D341Med (cell line): ENCODE results near the gene FBXO44.
A peak's percentile ranks its signal among the peaks of the same experiment; 100 is the strongest.
"Not testable (repeated sequence)": the region's sequence is repeated elsewhere in the genome, so short reads cannot be mapped to it uniquely, and the experiment has no call there.

ENCODE experiments used
- DNase-seq: peaks from one replicate; pipeline ENCODE4 v3.0.0; 2012; ENCODE audit warnings: low spot score

FBXO44 gene

GRCh38 chr1:11654137-11654938 lies at the start of gene FBXO44, which contains the start of gene FBXO2:
Gene FBXO44 (plus strand): TSS chr1:11654877. CDS start chr1:11655836, 959 bp downstream.
Gene FBXO2 (minus strand): TSS chr1:11654429. CDS start chr1:11654340, 89 bp downstream.
- peak; percentile 87 for DNase-seq

GRCh38 chr1:11606775-11607174 lies 47.9 kb upstream of the FBXO44 start:
- no peak for DNase-seq

- DNase-seq = not testable (repeated sequence)
Measured at GRCh38 chr1:11608596-11609130, 46.0 kb upstream of the FBXO44 start.

- DNase-seq = not testable (repeated sequence)
Measured at GRCh38 chr1:11609378-11609777, 45.3 kb upstream of the FBXO44 start.

GRCh38 chr1:11610629-11611180 lies 44.0 kb upstream of the FBXO44 start:
- DNase-seq = no peak

- DNase-seq = no peak
Measured at GRCh38 chr1:11611638-11612327, 42.9 kb upstream of the FBXO44 start.

- DNase-seq = no peak
Measured at GRCh38 chr1:11613347-11613746, 41.3 kb upstream of the FBXO44 start.

- DNase-seq = no peak
Measured at GRCh38 chr1:11615090-11615489, 39.6 kb upstream of the FBXO44 start.

- no peak for DNase-seq
Measured at GRCh38 chr1:11616766-11617165, 37.9 kb upstream of the FBXO44 start.

- no peak for DNase-seq
Measured at GRCh38 chr1:11617314-11617713, 37.4 kb upstream of the FBXO44 start.

GRCh38 chr1:11617741-11618140 lies 36.9 kb upstream of the FBXO44 start:
- DNase-seq = no peak

- no peak for DNase-seq
Measured at GRCh38 chr1:11620405-11620804, 34.3 kb upstream of the FBXO44 start.

GRCh38 chr1:11620924-11621323 lies 33.8 kb upstream of the FBXO44 start:
- DNase-seq = no peak

- DNase-seq = no peak
Measured at GRCh38 chr1:11622398-11622797, 32.3 kb upstream of the FBXO44 start.

- DNase-seq = no peak
Measured at GRCh38 chr1:11623702-11624101, 31.0 kb upstream of the FBXO44 start.

- DNase-seq = no peak
Measured at GRCh38 chr1:11626551-11626950, 28.1 kb upstream of the FBXO44 start.

- no peak for DNase-seq
Measured at GRCh38 chr1:11628767-11629166, 25.9 kb upstream of the FBXO44 start.

GRCh38 chr1:11629184-11630016 lies 25.3 kb upstream of the FBXO44 start:
- no peak for DNase-seq

GRCh38 chr1:11634365-11635192 lies 20.1 kb upstream of the FBXO44 start:
- DNase-seq = no peak

- DNase-seq = no peak
Measured at GRCh38 chr1:11638121-11638520, 16.6 kb upstream of the FBXO44 start.

- no peak for DNase-seq
Measured at GRCh38 chr1:11639372-11639771, 15.3 kb upstream of the FBXO44 start.
